ENCODE measurements around the gene TMEM255A.

Gene TMEM255A

GRCh38 chrX:120291211-120291610 lies 20.1 kb downstream of the TMEM255A start:
- no peak for DNase-seq (ENCODE audit: low spot score)
- ChIA-PET POLR2A (ENCODE audit: low non-redundant PET) (no interaction called here), CTCF (no interaction called here)
- H3K27ac ChIP-seq: no peak overlapping the region
- TF ChIP-seq CTCF (conservative IDR thresholded peaks at IDR 0.05; ENCODE audit: low read depth): no peak

GRCh38 chrX:120290107-120290506 lies 21.2 kb downstream of the TMEM255A start:
- ChIA-PET CTCF (no interaction called here), POLR2A (ENCODE audit: low non-redundant PET) (no interaction called here)
- DNase-seq (ENCODE audit: low spot score): no peak
- TF ChIP-seq CTCF (conservative IDR thresholded peaks at IDR 0.05; ENCODE audit: low read depth): no peak
- no peak overlapping the region for H3K27ac ChIP-seq

- no peak for TF ChIP-seq CTCF (conservative IDR thresholded peaks at IDR 0.05; ENCODE audit: low read depth)
- H3K27ac ChIP-seq: no peak overlapping the region
- POLR2A ChIA-PET (ENCODE audit: low non-redundant PET): no interaction called here
- CTCF ChIA-PET: no interaction called here
- DNase-seq (ENCODE audit: low spot score): no peak
Measured at GRCh38 chrX:120287513-120288112, 23.6 kb downstream of the TMEM255A start.

- no peak for TF ChIP-seq CTCF (conservative IDR thresholded peaks at IDR 0.05; ENCODE audit: low read depth)
- POLR2A ChIA-PET (ENCODE audit: low non-redundant PET): no interaction called here
- no peak overlapping the region for H3K27ac ChIP-seq
- no peak for DNase-seq (ENCODE audit: low spot score)
- CTCF ChIA-PET: no interaction called here
Measured at GRCh38 chrX:120286733-120287512, 24.3 kb downstream of the TMEM255A start.

- ChIA-PET POLR2A (ENCODE audit: low non-redundant PET) (no interaction called here), CTCF (interaction anchor here (0.6 to 0.7 kb wide), 2 partner anchors 22 to 303 kb away, joined by 3 read pairs; no protein-coding TSS in a partner anchor)
- no peak for TF ChIP-seq CTCF (conservative IDR thresholded peaks at IDR 0.05; ENCODE audit: low read depth)
- no peak overlapping the region for H3K27ac ChIP-seq
- no peak for DNase-seq (ENCODE audit: low spot score)
Measured at GRCh38 chrX:120282697-120283096, 28.6 kb downstream of the TMEM255A start.

- H3K27ac ChIP-seq: no peak overlapping the region
- no peak for DNase-seq (ENCODE audit: low spot score)
- POLR2A ChIA-PET (ENCODE audit: low non-redundant PET): no interaction called here
- TF ChIP-seq CTCF (conservative IDR thresholded peaks at IDR 0.05; ENCODE audit: low read depth): no peak
- CTCF ChIA-PET: interaction anchor here (0.6 kb wide), 2 partner anchors 20 to 302 kb away, joined by 3 read pairs; no protein-coding TSS in a partner anchor
Measured at GRCh38 chrX:120281761-120282160, 29.5 kb downstream of the TMEM255A start.
